PC-3 (cell line): Measurements from ENCODE around the gene HIGD1C. TPM values are rescaled to one million over a fixed set of nuclear protein-coding genes. Genes with fewer than 3 reads are reported as not detected.

Experiments
- total RNA-seq: library from RNA; depleted of rRNA; stranded (reverse); fragments of >200 nt; gene quantifications from 2 replicates; pipeline ENCODE4 v1.2.3, GENCODE V29; 2014; rRNA removed

Gene HIGD1C
- total RNA-seq, 1 experiment from 2014 or later = not detected

Other genes starting within 250 kb of the HIGD1C start
- 46.7 and 67.2 TPM in 2 replicates for gene ATF1, start 188.4 kb upstream of the HIGD1C start, total RNA-seq
- not detected in 2 replicates for gene TMPRSS12, start 109.6 kb upstream of the HIGD1C start, total RNA-seq
- gene SLC11A2, start 73.8 kb downstream of the HIGD1C start, total RNA-seq = 28.4 and 38.8 TPM in 2 replicates
- 46.9 and 47.1 TPM in 2 replicates for gene LETMD1, start 95.8 kb downstream of the HIGD1C start, total RNA-seq
- 18.9 and 23.3 TPM in 2 replicates for gene CSRNP2, start 131.1 kb downstream of the HIGD1C start, total RNA-seq
- 23.2 and 27.3 TPM in 2 replicates for gene TFCP2, start 220.6 kb downstream of the HIGD1C start, total RNA-seq